OCI-LY7 (cell line): ENCODE measurements around the gene BPIFB3. TPM values are rescaled to one million over a fixed set of nuclear protein-coding genes. Genes with fewer than 3 reads are reported as not detected.

Experiments used
- BruUV-seq: library from RNA; stranded (reverse); fragments of 400-500 nt; replicated peaks from 2 replicates; lab custom pipeline; 2021; lab: Mats Ljungman, UMichigan
- CTCF ChIA-PET: fragments of 300-600 bp; sonication (Branson Sonifier 250); formaldehyde crosslinking; loops from one replicate; lab custom pipeline; 2022; ENCODE audit warnings: antibody characterized with exemption; ENCODE audit not compliant: unreplicated experiment; lab: Charles Lee
- POLR2A ChIA-PET: fragments of 300-600 bp; sonication (Branson Sonifier 250); formaldehyde crosslinking; loops from one replicate; lab custom pipeline; 2022; ENCODE audit warnings: antibody characterized with exemption; lab: Charles Lee
- DNase-seq: peaks from one replicate; pipeline ENCODE4 v3.0.0-alpha.2; 2015; ENCODE audit warnings: low spot score
- H2AFZ ChIP-seq: fragments of 200-600 bp; sonication (generic), shearing (Covaris generic); 2 replicates; pipeline ENCODE4 v1.6.1; 2014; ENCODE audit warnings: mild to moderate bottlenecking, antibody characterized with exemption, low read length, moderate library complexity
- H3K27ac ChIP-seq: fragments of 200-600 bp; sonication (generic); 2 replicates; pipeline ENCODE4 v1.5.1; 2014; ENCODE audit warnings: mixed run types, low read depth, mild to moderate bottlenecking, moderate library complexity, low read length, inconsistent platforms; ENCODE audit not compliant: poor library complexity, severe bottlenecking
- H3K36me3 ChIP-seq: fragments of 200-600 bp; sonication (generic); 2 replicates; pipeline ENCODE4 v1.6.1; 2014; ENCODE audit warnings: mild to moderate bottlenecking, antibody characterized with exemption, low read length, moderate library complexity, mixed read lengths; ENCODE audit not compliant: insufficient read depth
- H3K4me1 ChIP-seq: fragments of 200-600 bp; sonication (generic); 2 replicates; pipeline ENCODE4 v1.5.1; 2014; ENCODE audit warnings: mild to moderate bottlenecking, low read length; ENCODE audit not compliant: insufficient read depth, poor library complexity, severe bottlenecking
- H3K4me2 ChIP-seq: fragments of 200-600 bp; sonication (generic); 2 replicates; pipeline ENCODE4 v1.6.1; 2014; ENCODE audit warnings: mild to moderate bottlenecking, low read length
- H3K4me3 ChIP-seq: fragments of 200-600 bp; sonication (generic); 2 replicates; pipeline ENCODE4 v1.5.1; 2014; ENCODE audit warnings: mild to moderate bottlenecking, low read depth, low read length; ENCODE audit not compliant: poor library complexity, severe bottlenecking
- H3K79me2 ChIP-seq: fragments of 200-600 bp; sonication (generic); 2 replicates; pipeline ENCODE4 v1.6.1; 2016; ENCODE audit warnings: low read depth, mild to moderate bottlenecking, low read length, moderate library complexity, mixed read lengths; ENCODE audit not compliant: insufficient read depth
- H3K9me2 ChIP-seq: fragments of 200-600 bp; sonication (generic); 2 replicates; pipeline ENCODE4 v1.6.1; 2016; ENCODE audit warnings: mild to moderate bottlenecking, low read length, mixed read lengths; ENCODE audit not compliant: insufficient read depth
- H3K9me3 ChIP-seq: fragments of 200-600 bp; sonication (generic); 2 replicates; pipeline ENCODE4 v1.6.1; 2014; ENCODE audit warnings: mild to moderate bottlenecking, mixed run types, low read length, mixed read lengths
- H4K20me1 ChIP-seq: fragments of 200-600 bp; sonication (generic); 2 replicates; pipeline ENCODE4 v1.6.1; 2014; ENCODE audit warnings: mild to moderate bottlenecking, antibody characterized with exemption, low read length, moderate library complexity, mixed read lengths; ENCODE audit not compliant: insufficient read depth
- CTCF ChIP-seq: fragments of 200-600 bp; sonication (generic); conservative IDR thresholded peaks from 2 replicates; pipeline ENCODE4 v1.5.1; 2014; ENCODE audit warnings: mild to moderate bottlenecking, antibody characterized with exemption, low read length, moderate library complexity, mixed read lengths
- EZH2phosphoT487 ChIP-seq: fragments of 200-600 bp; sonication (generic); IDR thresholded peaks from 2 replicates; pipeline ENCODE4 v1.6.1; 2018; ENCODE audit warnings: low read depth, borderline replicate concordance, mild to moderate bottlenecking, mixed run types, antibody characterized with exemption, low read length, moderate library complexity, mixed read lengths
- intact Hi-C: fragments of 100-400 bp; cut with micrococcal nuclease; formaldehyde crosslinking; loops from one replicate; pipeline ENCODE4 v1.10.0; 2022; ENCODE audit not compliant: unreplicated experiment
- total RNA-seq, 2 experiments: library from RNA; depleted of rRNA in 1 of 2; stranded (reverse); fragments of >200 nt in 1 of 2; shearing (Covaris generic) in 1 of 2; gene quantifications; 2 replicates each; pipeline ENCODE4 v1.2.3, GENCODE V29; 2014 to 2022

BPIFB3 gene
- total RNA-seq, 2 experiments from 2014 or later = not detected

GRCh38 chr20:33110147-33110825 lies 56.6 kb downstream of the BPIFB3 start:
- CTCF ChIA-PET = no interaction called here

GRCh38 chr20:33111306-33111705 lies 57.6 kb downstream of the BPIFB3 start:
- intact Hi-C loops = no loop called here
- no peak for DNase-seq
- TF ChIP-seq CTCF (no peak), EZH2phosphoT487 (no peak)
- Histone ChIP-seq H4K20me1 (no peaks in the 10 kb centered on the region), H3K4me3 (no peak overlapping the region), H3K79me2 (no peaks in the 10 kb centered on the region), H3K27ac (no peak overlapping the region), H3K36me3 (no peaks in the 10 kb centered on the region), H2AFZ (no peak overlapping the region), H3K4me2 (no peak overlapping the region), H3K9me2 (no peaks in the 10 kb centered on the region), H3K9me3 (no peaks in the 10 kb centered on the region), H3K4me1 (no peaks in the 10 kb centered on the region)
- CTCF ChIA-PET = no interaction called here
- POLR2A ChIA-PET = interaction anchor here (0.6 kb wide), 1 partner anchor 613 kb away, joined by 4 read pairs; no protein-coding TSS in a partner anchor
- BruUV-seq = no TSS peak

More at GRCh38 chr20:33110147-33110825, 56.6 kb downstream of the BPIFB3 start:
- POLR2A ChIA-PET = interaction anchor here (0.6 kb wide), 1 partner anchor 612 kb away, joined by 4 read pairs; no protein-coding TSS in a partner anchor
- Histone ChIP-seq H4K20me1 (no peaks in the 10 kb centered on the region), H3K27ac (no peak overlapping the region), H3K9me3 (no peaks in the 10 kb centered on the region), H3K4me3 (no peak overlapping the region), H2AFZ (no peak overlapping the region), H3K36me3 (no peaks in the 10 kb centered on the region), H3K4me1 (no peaks in the 10 kb centered on the region), H3K9me2 (no peaks in the 10 kb centered on the region), H3K4me2 (no peak overlapping the region), H3K79me2 (no peaks in the 10 kb centered on the region)
- DNase-seq = no peak
- BruUV-seq = no TSS peak
- TF ChIP-seq EZH2phosphoT487 = no peak
- no peak for TF ChIP-seq CTCF
- intact Hi-C loops = no loop called here
